Neuronal stem cell (in vitro differentiated cells): ENCODE measurements around the gene TNS3.

Source experiments
- DNase-seq: peaks from one replicate; pipeline ENCODE4 v3.0.0-alpha.2; 2013; ENCODE audit warnings: low spot score
- H2AFZ ChIP-seq: one replicate; pipeline ENCODE4 v1.6.1; 2013; ENCODE audit warnings: mild to moderate bottlenecking, low read length, inconsistent platforms
- H2AK5ac ChIP-seq: 2 replicates; pipeline ENCODE4 v1.6.1; 2013; ENCODE audit warnings: low read depth, mild to moderate bottlenecking, inconsistent platforms, low read length, moderate library complexity, mixed read lengths
- H2BK120ac ChIP-seq: 2 replicates; pipeline ENCODE4 v1.6.1; 2013; ENCODE audit warnings: low read depth, mild to moderate bottlenecking, inconsistent platforms, low read length, moderate library complexity, mixed read lengths
- H2BK12ac ChIP-seq: one replicate; pipeline ENCODE4 v1.6.1; 2013; ENCODE audit warnings: low read length, inconsistent platforms
- H2BK15ac ChIP-seq: 2 replicates; pipeline ENCODE4 v1.6.1; 2013; ENCODE audit warnings: mild to moderate bottlenecking, low read length, inconsistent platforms, mixed read lengths
- H2BK5ac ChIP-seq: one replicate; pipeline ENCODE4 v1.6.1; 2013; ENCODE audit warnings: inconsistent platforms, mild to moderate bottlenecking, low read length, moderate library complexity
- H3K14ac ChIP-seq: one replicate; pipeline ENCODE4 v1.6.1; 2013; ENCODE audit warnings: low read length, inconsistent platforms
- H3K18ac ChIP-seq: 2 replicates; pipeline ENCODE4 v1.6.1; 2013; ENCODE audit warnings: low read length, inconsistent platforms
- H3K23ac ChIP-seq: 2 replicates; pipeline ENCODE4 v1.6.1; 2013; ENCODE audit warnings: low read depth, mild to moderate bottlenecking, mixed read lengths, low read length, inconsistent platforms; ENCODE audit not compliant: poor library complexity
- H3K27ac ChIP-seq: replicated peaks from 3 replicates; pipeline ENCODE4 v1.5.1; 2013; ENCODE audit warnings: low read length, inconsistent platforms
- H3K27me3 ChIP-seq, 3 experiments: 2 replicates each; pipeline ENCODE4 v1.6.1; 2013; ENCODE audit warnings: low read length in 3 of 3, mild to moderate bottlenecking in 2 of 3, inconsistent platforms in 1 of 3, low read depth in 1 of 3, mixed read lengths in 1 of 3, moderate library complexity in 1 of 3; ENCODE audit not compliant: control insufficient read depth in 3 of 3, insufficient read depth in 3 of 3
- H3K36me3 ChIP-seq, 2 donors: replicated peaks in 1 of 2; 2 replicates each; pipeline ENCODE4 v1.6.1; 2013; ENCODE audit warnings: low read length in 2 of 2; ENCODE audit not compliant: control insufficient read depth in 2 of 2, insufficient read depth in 2 of 2
- H3K4ac ChIP-seq: 2 replicates; pipeline ENCODE4 v1.6.1; 2013; ENCODE audit warnings: inconsistent platforms, mild to moderate bottlenecking, low read length, moderate library complexity
- H3K4me1 ChIP-seq, 2 donors: 1 replicate in 1 of 2; 2 replicates in 1 of 2; pipeline ENCODE4 v1.6.1; 2013; ENCODE audit warnings: low read length in 2 of 2, low read depth in 1 of 2; ENCODE audit not compliant: control insufficient read depth in 2 of 2, insufficient read depth in 1 of 2
- H3K4me2 ChIP-seq: one replicate; pipeline ENCODE4 v1.6.1; 2013; ENCODE audit warnings: mild to moderate bottlenecking, low read length, inconsistent platforms; ENCODE audit not compliant: insufficient read depth, poor library complexity, severe bottlenecking
- H3K4me3 ChIP-seq, 2 donors: 2 replicates each; pipeline ENCODE4 v1.5.1; 2013; ENCODE audit warnings: low read length in 2 of 2, mild to moderate bottlenecking in 2 of 2, inconsistent platforms in 1 of 2, moderate library complexity in 1 of 2
- H3K79me1 ChIP-seq: one replicate; pipeline ENCODE4 v1.6.1; 2013; ENCODE audit warnings: low read depth, mild to moderate bottlenecking, inconsistent platforms, low read length, moderate library complexity
- H3K9ac ChIP-seq: one replicate; pipeline ENCODE4 v1.6.1; 2013; ENCODE audit warnings: mild to moderate bottlenecking, low read depth, low read length, inconsistent platforms; ENCODE audit not compliant: poor library complexity
- H3K9me3 ChIP-seq, 2 donors: replicated peaks in 1 of 2; 2 replicates each; pipeline versions ENCODE3 to v1.6.1; 2013; ENCODE audit warnings: low read length in 2 of 2, mild to moderate bottlenecking in 2 of 2, inconsistent platforms in 1 of 2, low read depth in 1 of 2, mixed read lengths in 1 of 2, moderate library complexity in 1 of 2; ENCODE audit not compliant: control insufficient read depth in 2 of 2, insufficient read depth in 1 of 2
- H4K8ac ChIP-seq: one replicate; pipeline ENCODE4 v1.6.1; 2013; ENCODE audit warnings: low read depth, mild to moderate bottlenecking, inconsistent platforms, low read length, moderate library complexity
- H4K91ac ChIP-seq: one replicate; pipeline ENCODE4 v1.6.1; 2013; ENCODE audit warnings: low read length, low read depth, mild to moderate bottlenecking, inconsistent platforms; ENCODE audit not compliant: poor library complexity
- WGBS, 2 donors: extraction: QIAGEN DNeasy Blood & Tissue Kit; methylation state at CpG; one replicate each; pipeline ENCODE4 v1.1.7; 2013; ENCODE audit warnings: missing lambda C conversion rate in 2 of 2, mixed read lengths in 1 of 2; ENCODE audit not compliant: insufficient read length in 2 of 2, insufficient replicate concordance in 1 of 2; ENCODE audit errors: extremely low coverage in 2 of 2; 5-methylcytosine and 5-hydroxymethylcytosine counted together

Gene TNS3

GRCh38 chr7:47577321-47577919 is 4.5 kb downstream of the TNS3 start:
- Histone ChIP-seq H3K36me3 (peaks cover 0 to 3% of the 10 kb centered on the region in 2 donors), H4K91ac (no peak overlapping the region), H3K27ac (no peak overlapping the region), H2BK12ac (no peak overlapping the region), H3K23ac (no peak overlapping the region), H4K8ac (no peak overlapping the region), H3K18ac (peak overlapping the region; percentile 44), H3K27me3 (peaks cover 0 to 4% (median 3%) of the 10 kb centered on the region in 3 experiments), H3K4me3 (no peak overlapping the region), H3K4me2 (no peak overlapping the region), H2BK5ac (peak overlapping the region; percentile 45), H2AFZ (no peak overlapping the region), H3K9me3 (no peaks in the 10 kb centered on the region), H2BK120ac (no peak overlapping the region), H2BK15ac (no peak overlapping the region), H2AK5ac (peak overlapping the region; percentile 50), H3K79me1 (no peaks in the 10 kb centered on the region), H3K4me1 (peaks cover 7 to 19% of the 10 kb centered on the region in 2 donors), H3K14ac (no peak overlapping the region), H3K9ac (no peak overlapping the region), H3K4ac (no peak overlapping the region)
- DNase-seq = no peak
- WGBS, 2 donors = no CpG with 5 or more reads among the region's 14 CpGs

DNA sequence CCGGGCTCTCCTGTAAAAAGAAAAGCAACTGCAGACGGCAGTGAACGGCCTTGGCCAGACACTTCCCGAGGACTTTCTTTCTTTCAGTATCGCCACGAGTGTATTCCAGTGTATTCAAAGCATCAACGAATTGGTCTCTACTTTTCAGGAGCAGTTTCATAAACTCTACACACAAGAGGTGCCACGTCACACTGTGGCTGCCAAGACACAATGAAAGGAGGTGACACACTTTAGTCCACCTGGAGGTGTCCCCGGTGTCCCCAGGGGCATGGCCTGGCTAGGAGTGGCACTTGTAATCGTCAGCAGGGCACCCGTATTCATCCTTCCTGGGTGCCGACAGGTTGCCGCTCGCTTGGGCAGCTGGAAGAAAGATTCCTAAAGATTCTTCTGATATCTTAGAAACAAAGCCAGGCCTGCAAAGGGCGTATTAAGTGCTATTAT is 5.0 kb downstream of the TNS3 start:
- H3K4me2 ChIP-seq = no peak overlapping the region
- H3K9ac ChIP-seq = no peak overlapping the region
- no peak for DNase-seq
- no peak overlapping the region for H2BK15ac ChIP-seq
- H3K4me3 ChIP-seq = no peak overlapping the region
- no peak overlapping the region for H3K4ac ChIP-seq
- H2BK120ac ChIP-seq = no peak overlapping the region
- no peak overlapping the region for H4K8ac ChIP-seq
- H3K27me3 ChIP-seq = no peaks in the 10 kb centered on the region
- H3K18ac ChIP-seq = peak overlapping the region; percentile 62
- H4K91ac ChIP-seq = no peak overlapping the region
- peaks cover 0 to 3% of the 10 kb centered on the region in 2 donors for H3K36me3 ChIP-seq
- no peak overlapping the region for H2BK12ac ChIP-seq
- peaks cover 2% of the 10 kb centered on the region for H3K79me1 ChIP-seq
- no peak overlapping the region for H3K27ac ChIP-seq
- no peak overlapping the region for H2BK5ac ChIP-seq
- no peaks in the 10 kb centered on the region for H3K9me3 ChIP-seq
- H3K14ac ChIP-seq = no peak overlapping the region
- H3K4me1 ChIP-seq = peaks cover 7 to 17% of the 10 kb centered on the region in 2 donors
- H3K23ac ChIP-seq = no peak overlapping the region
- no CpG with 5 or more reads among the region's 15 CpGs for whole genome bisulfite sequencing, 2 donors
- peak overlapping the region; percentile 50 for H2AK5ac ChIP-seq
- no peak overlapping the region for H2AFZ ChIP-seq

DNA sequence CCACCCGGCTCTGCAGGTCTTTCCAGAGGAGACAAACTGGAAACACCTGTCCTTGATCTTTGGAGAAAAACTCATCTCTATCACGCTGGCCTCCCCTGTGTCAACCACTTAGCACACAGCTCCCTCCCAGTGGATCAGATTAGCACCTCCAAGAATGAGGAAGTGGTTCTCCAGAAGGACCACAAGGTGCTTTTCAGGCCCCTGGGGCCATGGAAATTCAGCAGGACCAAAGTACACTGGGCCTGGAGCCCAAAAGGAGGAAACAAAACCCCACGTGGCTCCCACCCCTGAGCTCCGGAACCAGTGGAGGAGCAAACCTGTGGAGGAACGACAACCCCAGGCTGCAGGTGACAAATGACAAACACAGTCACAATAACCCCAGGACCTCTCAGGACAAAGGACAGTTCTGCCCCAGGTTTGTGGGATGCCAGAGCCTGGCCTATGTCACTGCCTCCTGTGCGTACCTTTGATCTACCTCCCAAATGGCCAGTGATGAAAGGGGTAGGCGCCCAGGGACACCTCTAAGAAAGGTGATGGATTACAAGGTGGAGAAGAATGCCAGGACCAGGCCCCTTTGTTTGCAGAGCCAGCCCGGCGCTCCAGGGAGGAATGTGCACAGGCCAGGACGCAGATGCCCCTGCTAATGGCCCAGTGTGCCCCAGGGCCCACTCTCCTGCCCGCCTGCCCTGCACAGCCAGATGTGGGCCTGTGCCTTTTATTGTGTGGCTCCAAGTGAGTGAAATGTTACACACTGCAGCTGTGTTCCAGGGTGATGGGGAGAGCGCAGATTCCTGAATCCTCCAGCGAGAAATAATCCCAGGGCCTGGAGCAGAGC is 5.7 kb downstream of the TNS3 start:
- no peak overlapping the region for H2AK5ac ChIP-seq
- no peak overlapping the region for H3K4me2 ChIP-seq
- WGBS, 2 donors = no CpG with 5 or more reads among the region's 13 CpGs
- H3K27me3 ChIP-seq = no peaks in the 10 kb centered on the region
- H3K4me3 ChIP-seq = no peak overlapping the region
- no peak overlapping the region for H3K4ac ChIP-seq
- H3K27ac ChIP-seq = no peak overlapping the region
- peak overlapping the region; percentile 5 for H3K18ac ChIP-seq
- H2BK120ac ChIP-seq = no peak overlapping the region
- no peak overlapping the region for H3K23ac ChIP-seq
- peaks cover 5% of the 10 kb centered on the region for H3K79me1 ChIP-seq
- DNase-seq = no peak
- no peak overlapping the region for H2BK12ac ChIP-seq
- H3K9ac ChIP-seq = no peak overlapping the region
- H3K4me1 ChIP-seq = peaks cover 7 to 19% of the 10 kb centered on the region in 2 donors
- H4K8ac ChIP-seq = no peak overlapping the region
- H2BK5ac ChIP-seq = no peak overlapping the region
- H4K91ac ChIP-seq = no peak overlapping the region
- H3K9me3 ChIP-seq = no peaks in the 10 kb centered on the region
- no peak overlapping the region for H3K14ac ChIP-seq
- no peak overlapping the region for H2BK15ac ChIP-seq
- peaks cover 0 to 3% of the 10 kb centered on the region in 2 donors for H3K36me3 ChIP-seq
- H2AFZ ChIP-seq = no peak overlapping the region
